GM10248 (cell line): ENCODE data around the gene WFDC9.

Experiments used
- CTCF ChIA-PET: fragments of 300-600 bp; sonication (Branson Sonifier 250); formaldehyde crosslinking; extraction: SDS; loops from one replicate; lab custom pipeline; 2021; ENCODE audit warnings: antibody characterized with exemption; lab: Yijun Ruan, JAX
- POLR2A ChIA-PET: fragments of 350-650 bp; sonication (Branson Sonifier 250); formaldehyde crosslinking; extraction: SDS; loops from one replicate; lab custom pipeline; 2020; ENCODE audit warnings: antibody characterized with exemption; lab: Yijun Ruan, JAX
- DNase-seq: peaks from one replicate; pipeline ENCODE4 v3.0.0; 2012; ENCODE audit errors: extremely low spot score
- CTCF ChIP-seq: IDR thresholded peaks from 2 replicates; pipeline ENCODE4 v1.5.1; 2012; ENCODE audit warnings: mild to moderate bottlenecking, low read depth; ENCODE audit errors: extremely low read depth, missing control alignments, control extremely low read depth

Gene WFDC9

GRCh38 chr20:45564760-45565276 is 66.3 kb downstream of the WFDC9 start:
- POLR2A ChIA-PET: no interaction called here
- TF ChIP-seq CTCF: no peak
- no peak for DNase-seq
- CTCF ChIA-PET: no interaction called here
